Neuronal stem cell (in vitro differentiated cells): Measurements from ENCODE around the gene ESPN.
"Not testable (repeated sequence)": the region's sequence is repeated elsewhere in the genome, so short reads cannot be mapped to it uniquely, and the experiment has no call there.

Source experiments
- DNase-seq: peaks from one replicate; pipeline ENCODE4 v3.0.0-alpha.2; 2013; ENCODE audit warnings: low spot score
- H2AFZ ChIP-seq: one replicate; pipeline ENCODE4 v1.6.1; 2013; ENCODE audit warnings: mild to moderate bottlenecking, low read length, inconsistent platforms
- H2AK5ac ChIP-seq: 2 replicates; pipeline ENCODE4 v1.6.1; 2013; ENCODE audit warnings: low read depth, mild to moderate bottlenecking, inconsistent platforms, low read length, moderate library complexity, mixed read lengths
- H2BK120ac ChIP-seq: 2 replicates; pipeline ENCODE4 v1.6.1; 2013; ENCODE audit warnings: low read depth, mild to moderate bottlenecking, inconsistent platforms, low read length, moderate library complexity, mixed read lengths
- H2BK12ac ChIP-seq: one replicate; pipeline ENCODE4 v1.6.1; 2013; ENCODE audit warnings: low read length, inconsistent platforms
- H2BK15ac ChIP-seq: 2 replicates; pipeline ENCODE4 v1.6.1; 2013; ENCODE audit warnings: mild to moderate bottlenecking, low read length, inconsistent platforms, mixed read lengths
- H2BK5ac ChIP-seq: one replicate; pipeline ENCODE4 v1.6.1; 2013; ENCODE audit warnings: inconsistent platforms, mild to moderate bottlenecking, low read length, moderate library complexity
- H3K14ac ChIP-seq: one replicate; pipeline ENCODE4 v1.6.1; 2013; ENCODE audit warnings: low read length, inconsistent platforms
- H3K18ac ChIP-seq: 2 replicates; pipeline ENCODE4 v1.6.1; 2013; ENCODE audit warnings: low read length, inconsistent platforms
- H3K23ac ChIP-seq: 2 replicates; pipeline ENCODE4 v1.6.1; 2013; ENCODE audit warnings: low read depth, mild to moderate bottlenecking, mixed read lengths, low read length, inconsistent platforms; ENCODE audit not compliant: poor library complexity
- H3K27ac ChIP-seq: replicated peaks from 3 replicates; pipeline ENCODE4 v1.5.1; 2013; ENCODE audit warnings: low read length, inconsistent platforms
- H3K27me3 ChIP-seq, 3 experiments: 2 replicates each; pipeline ENCODE4 v1.6.1; 2013; ENCODE audit warnings: low read length in 3 of 3, mild to moderate bottlenecking in 2 of 3, inconsistent platforms in 1 of 3, low read depth in 1 of 3, mixed read lengths in 1 of 3, moderate library complexity in 1 of 3; ENCODE audit not compliant: control insufficient read depth in 3 of 3, insufficient read depth in 3 of 3
- H3K36me3 ChIP-seq, 2 donors: replicated peaks in 1 of 2; 2 replicates each; pipeline ENCODE4 v1.6.1; 2013; ENCODE audit warnings: low read length in 2 of 2; ENCODE audit not compliant: control insufficient read depth in 2 of 2, insufficient read depth in 2 of 2
- H3K4ac ChIP-seq: 2 replicates; pipeline ENCODE4 v1.6.1; 2013; ENCODE audit warnings: inconsistent platforms, mild to moderate bottlenecking, low read length, moderate library complexity
- H3K4me1 ChIP-seq, 2 donors: 1 replicate in 1 of 2; 2 replicates in 1 of 2; pipeline ENCODE4 v1.6.1; 2013; ENCODE audit warnings: low read length in 2 of 2, low read depth in 1 of 2; ENCODE audit not compliant: control insufficient read depth in 2 of 2, insufficient read depth in 1 of 2
- H3K4me2 ChIP-seq: one replicate; pipeline ENCODE4 v1.6.1; 2013; ENCODE audit warnings: mild to moderate bottlenecking, low read length, inconsistent platforms; ENCODE audit not compliant: insufficient read depth, poor library complexity, severe bottlenecking
- H3K4me3 ChIP-seq, 2 donors: 2 replicates each; pipeline ENCODE4 v1.5.1; 2013; ENCODE audit warnings: low read length in 2 of 2, mild to moderate bottlenecking in 2 of 2, inconsistent platforms in 1 of 2, moderate library complexity in 1 of 2
- H3K79me1 ChIP-seq: one replicate; pipeline ENCODE4 v1.6.1; 2013; ENCODE audit warnings: low read depth, mild to moderate bottlenecking, inconsistent platforms, low read length, moderate library complexity
- H3K9ac ChIP-seq: one replicate; pipeline ENCODE4 v1.6.1; 2013; ENCODE audit warnings: mild to moderate bottlenecking, low read depth, low read length, inconsistent platforms; ENCODE audit not compliant: poor library complexity
- H3K9me3 ChIP-seq, 2 donors: replicated peaks in 1 of 2; 2 replicates each; pipeline versions ENCODE3 to v1.6.1; 2013; ENCODE audit warnings: low read length in 2 of 2, mild to moderate bottlenecking in 2 of 2, inconsistent platforms in 1 of 2, low read depth in 1 of 2, mixed read lengths in 1 of 2, moderate library complexity in 1 of 2; ENCODE audit not compliant: control insufficient read depth in 2 of 2, insufficient read depth in 1 of 2
- H4K8ac ChIP-seq: one replicate; pipeline ENCODE4 v1.6.1; 2013; ENCODE audit warnings: low read depth, mild to moderate bottlenecking, inconsistent platforms, low read length, moderate library complexity
- H4K91ac ChIP-seq: one replicate; pipeline ENCODE4 v1.6.1; 2013; ENCODE audit warnings: low read length, low read depth, mild to moderate bottlenecking, inconsistent platforms; ENCODE audit not compliant: poor library complexity
- WGBS, 2 donors: extraction: QIAGEN DNeasy Blood & Tissue Kit; methylation state at CpG; one replicate each; pipeline ENCODE4 v1.1.7; 2013; ENCODE audit warnings: missing lambda C conversion rate in 2 of 2, mixed read lengths in 1 of 2; ENCODE audit not compliant: insufficient read length in 2 of 2, insufficient replicate concordance in 1 of 2; ENCODE audit errors: extremely low coverage in 2 of 2; 5-methylcytosine and 5-hydroxymethylcytosine counted together

ESPN gene

DNA sequence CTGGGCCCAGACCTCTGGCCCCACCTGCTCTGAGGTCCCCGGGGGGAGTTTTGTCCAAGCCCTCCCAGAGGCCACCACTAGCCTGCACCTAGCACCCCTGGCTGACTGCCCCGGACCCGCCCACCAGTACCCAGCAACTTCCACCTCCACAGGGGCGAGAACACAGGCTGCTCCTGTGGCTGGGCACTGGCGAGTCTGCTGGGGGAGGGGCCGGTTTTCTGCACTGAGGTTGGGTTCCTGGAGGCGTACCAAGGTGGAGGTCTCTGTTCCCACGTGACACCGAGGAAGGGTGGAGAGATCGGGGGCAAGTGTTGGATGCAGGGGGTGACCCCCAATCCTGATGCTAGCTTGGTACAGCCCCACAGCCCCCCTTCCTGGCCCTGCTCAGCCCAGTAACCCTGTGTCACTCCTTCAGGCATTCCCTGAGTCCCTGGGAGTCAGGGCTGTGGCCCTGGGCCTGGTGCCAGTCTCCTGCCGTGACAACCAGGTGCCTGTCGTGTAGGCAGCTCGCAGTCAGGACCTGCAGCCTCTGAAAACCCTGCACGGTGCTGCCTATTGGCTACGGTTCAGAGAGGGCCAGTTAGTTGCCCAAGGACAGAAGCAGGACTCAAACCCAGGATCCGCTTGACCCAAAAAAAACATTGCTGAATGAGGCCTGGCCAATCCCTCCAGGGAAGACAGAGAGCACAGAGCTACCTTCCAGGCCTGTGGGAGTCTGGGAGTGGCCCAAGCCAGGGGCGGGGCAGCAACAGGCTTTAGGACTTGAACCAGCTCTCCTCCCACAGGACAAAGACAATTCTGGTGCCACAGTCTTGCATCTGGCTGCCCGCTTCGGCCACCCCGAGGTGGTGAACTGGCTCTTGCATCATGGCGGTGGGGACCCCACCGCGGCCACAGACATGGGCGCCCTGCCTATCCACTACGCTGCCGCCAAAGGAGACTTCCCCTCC is 3.1 kb downstream of the ESPN start:
- Histone ChIP-seq H3K18ac (peak overlapping the region; percentile 74), H3K14ac (peak overlapping the region; percentile 75), H2AFZ (no peak overlapping the region), H3K27ac (no peak overlapping the region), H3K4me1 (peaks cover 5 to 12% of the 10 kb centered on the region in 2 donors), H2AK5ac (peak overlapping the region; percentile 95), H4K8ac (no peak overlapping the region), H3K27me3 (peaks cover 21 to 80% (median 42%) of the 10 kb centered on the region in 3 experiments), H3K4me2 (no peak overlapping the region), H4K91ac (no peak overlapping the region), H2BK12ac (peak overlapping the region; percentile 65), H3K23ac (peak overlapping the region; percentile 62), H3K36me3 (no peaks in the 10 kb centered on the region), H3K9me3 (no peaks in the 10 kb centered on the region), H3K4me3 (no peak overlapping the region), H2BK15ac (peak overlapping the region; percentile 97), H3K79me1 (peaks cover 2% of the 10 kb centered on the region), H2BK120ac (no peak overlapping the region), H2BK5ac (no peak overlapping the region), H3K9ac (peak overlapping the region; percentile 15), H3K4ac (peak overlapping the region; percentile 68)
- no CpG with 5 or more reads among the region's 26 CpGs for WGBS, 2 donors
- DNase-seq = no peak

DNA sequence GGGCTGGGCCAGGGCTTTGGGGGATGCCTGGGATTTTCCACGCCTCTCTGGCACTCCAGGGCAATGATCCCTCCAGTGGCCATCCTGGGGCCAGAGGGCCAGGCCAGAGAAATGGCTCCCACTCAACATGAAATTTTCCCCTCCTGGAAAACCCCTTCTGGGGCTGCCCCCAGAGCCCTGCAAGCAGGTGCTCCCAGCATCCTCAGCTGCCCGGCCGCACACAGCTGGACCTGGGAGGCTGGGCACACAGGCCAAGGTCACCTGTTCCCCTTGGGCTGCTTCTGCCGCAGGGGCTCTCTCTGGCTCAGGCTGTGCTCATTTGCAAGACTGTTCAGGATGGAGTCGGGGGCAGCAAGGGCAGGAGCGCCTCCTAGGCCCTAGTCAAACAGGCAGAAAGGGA is 3.9 kb downstream of the ESPN start:
- H2BK12ac ChIP-seq, H3K23ac ChIP-seq, H3K4me2 ChIP-seq, H3K4ac ChIP-seq, H4K8ac ChIP-seq, H4K91ac ChIP-seq, H3K27ac ChIP-seq, H3K79me1 ChIP-seq, DNase-seq, H3K14ac ChIP-seq, H3K9ac ChIP-seq, H3K36me3 ChIP-seq, H2BK15ac ChIP-seq, H2AFZ ChIP-seq, H3K9me3 ChIP-seq, H2BK120ac ChIP-seq, H2BK5ac ChIP-seq, H3K4me3 ChIP-seq, H3K18ac ChIP-seq, H2AK5ac ChIP-seq: not testable (repeated sequence)
- peaks cover 5 to 12% of the 10 kb centered on the region in 2 donors for H3K4me1 ChIP-seq
- H3K27me3 ChIP-seq = peaks cover 19 to 72% (median 34%) of the 10 kb centered on the region in 3 experiments
- WGBS, 2 donors = no CpG with 5 or more reads among the region's 6 CpGs

DNA sequence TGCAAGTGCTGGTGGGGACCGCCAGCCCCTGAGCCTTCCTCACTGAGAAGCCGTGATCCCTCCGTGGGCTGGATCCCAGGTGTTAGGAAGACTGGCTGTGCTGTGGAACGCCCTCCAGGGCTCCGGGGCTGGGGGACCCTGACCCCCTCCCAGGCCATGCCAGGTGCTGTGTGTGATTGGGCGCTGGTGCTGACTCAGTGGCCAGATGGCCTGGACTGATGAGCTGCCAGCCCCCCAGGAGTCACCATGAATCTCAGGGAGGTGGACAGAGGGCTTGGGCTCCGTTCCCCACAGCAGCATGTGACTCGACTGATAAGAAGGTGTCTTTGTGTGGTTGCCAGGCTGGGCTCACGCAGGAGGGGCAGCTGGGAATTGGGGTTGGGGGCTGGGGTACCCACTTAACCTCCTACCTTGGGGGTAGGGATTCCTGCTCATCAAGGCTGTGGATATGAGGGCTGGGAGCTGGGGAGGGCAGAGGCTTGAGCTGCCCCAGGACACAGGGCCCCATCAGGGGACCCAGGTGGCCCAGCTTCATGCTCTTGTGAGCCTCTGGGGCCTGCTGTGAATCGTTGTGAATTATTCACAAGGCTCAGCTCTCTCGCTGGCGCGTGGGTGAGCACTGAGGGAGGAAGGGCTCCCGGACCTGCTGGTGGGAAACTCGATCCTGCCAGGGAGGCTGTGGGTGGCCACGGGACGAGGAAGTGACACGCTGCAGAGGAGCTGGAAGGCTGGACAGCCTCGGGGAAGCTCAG is 5.3 kb downstream of the ESPN start:
- H2AFZ ChIP-seq, H4K91ac ChIP-seq, H3K79me1 ChIP-seq, DNase-seq, H2BK5ac ChIP-seq, H3K36me3 ChIP-seq, H3K9me3 ChIP-seq, H4K8ac ChIP-seq, H2BK12ac ChIP-seq, H3K27ac ChIP-seq, H3K14ac ChIP-seq, H3K4me2 ChIP-seq, H2BK120ac ChIP-seq, H3K4me3 ChIP-seq, H3K4ac ChIP-seq, H2AK5ac ChIP-seq, H3K23ac ChIP-seq: not testable (repeated sequence)
- no CpG with 5 or more reads among the region's 19 CpGs for WGBS, 2 donors
- H2BK15ac ChIP-seq = peak overlapping the region; percentile 6
- H3K27me3 ChIP-seq = peaks cover 8 to 73% (median 21%) of the 10 kb centered on the region in 3 experiments
- H3K4me1 ChIP-seq = peaks cover 5 to 12% of the 10 kb centered on the region in 2 donors
- H3K18ac ChIP-seq = peak overlapping the region; percentile 83
- peak overlapping the region; percentile 0 for H3K9ac ChIP-seq
